HG03439 (cell line): ENCODE results near the gene CSTF2T.
"Not testable (repeated sequence)": the region's sequence is repeated elsewhere in the genome, so short reads cannot be mapped to it uniquely, and the experiment has no call there.

Experiments
- ATAC-seq: cut with Tn5 transposase; IDR thresholded peaks from one replicate; pipeline ENCODE4 v1.9.1; 2021; ENCODE audit warnings: mild to moderate bottlenecking, moderate library complexity; ENCODE audit not compliant: unreplicated experiment

CSTF2T gene

DNA sequence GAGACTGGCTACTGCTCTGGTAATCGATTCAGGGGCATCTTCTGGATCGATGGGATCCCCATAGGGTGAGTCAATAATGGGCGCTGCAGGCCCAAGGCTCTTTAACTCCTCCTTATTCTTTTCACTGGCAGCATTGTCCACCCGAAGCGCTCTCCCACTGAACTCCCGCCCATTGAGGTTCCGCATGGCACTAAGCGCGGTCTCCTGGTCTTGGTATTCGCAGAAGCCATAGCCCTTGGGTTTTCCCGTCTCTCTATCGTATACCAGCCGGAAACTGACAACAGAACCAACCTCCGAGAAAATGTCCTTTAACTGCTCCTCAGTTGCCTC is 285 bp downstream of the CSTF2T start:
- ATAC-seq: peak; percentile 30

DNA sequence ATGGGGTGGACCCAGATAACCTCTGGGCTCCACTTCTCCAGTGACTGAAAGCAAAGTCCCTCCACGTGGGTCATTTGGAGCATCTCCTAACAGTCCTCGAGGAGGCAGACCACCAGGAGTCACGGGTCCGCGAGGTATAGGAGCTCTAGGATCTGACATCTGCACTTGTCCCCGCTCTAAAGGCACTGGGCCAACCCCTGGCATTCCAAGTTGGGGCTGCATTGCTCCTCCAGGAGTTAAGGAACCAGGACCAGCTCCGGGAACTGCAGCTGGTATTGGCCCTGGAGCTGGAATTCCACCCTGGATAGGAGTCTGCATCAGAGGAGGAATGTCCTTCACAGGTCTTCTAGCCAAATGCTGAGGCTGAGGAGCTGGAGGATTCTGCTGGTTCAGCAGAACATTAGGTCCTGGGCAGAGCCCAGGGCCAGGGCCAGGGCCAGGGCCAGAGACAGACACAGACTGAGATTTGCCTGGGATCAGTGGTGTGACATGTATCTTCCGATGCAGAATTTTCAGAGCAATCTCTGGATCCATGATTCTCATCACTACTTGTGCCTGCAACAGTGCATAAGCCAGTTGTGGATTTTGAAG is 827 bp downstream of the CSTF2T start:
- no peak for ATAC-seq

DNA sequence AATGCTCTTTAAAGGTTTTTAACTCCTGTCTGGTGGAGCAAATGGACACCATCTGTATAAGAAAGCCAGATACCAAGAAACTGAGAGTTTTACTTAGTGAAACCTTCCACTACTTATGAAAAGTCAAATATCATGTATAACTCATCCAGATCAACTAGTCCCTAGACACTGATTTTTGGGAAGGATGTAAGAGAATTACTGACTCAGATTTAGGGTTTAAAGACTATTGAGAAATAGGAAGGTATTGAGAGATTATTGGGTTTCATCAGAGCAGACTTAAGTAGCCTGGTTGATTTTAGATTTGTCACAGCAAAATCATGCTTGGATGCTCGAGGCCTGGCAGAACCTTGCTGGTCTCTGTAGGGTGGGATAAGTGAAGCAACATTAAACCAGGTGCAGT is 3.1 kb downstream of the CSTF2T start:
- ATAC-seq: no peak

DNA sequence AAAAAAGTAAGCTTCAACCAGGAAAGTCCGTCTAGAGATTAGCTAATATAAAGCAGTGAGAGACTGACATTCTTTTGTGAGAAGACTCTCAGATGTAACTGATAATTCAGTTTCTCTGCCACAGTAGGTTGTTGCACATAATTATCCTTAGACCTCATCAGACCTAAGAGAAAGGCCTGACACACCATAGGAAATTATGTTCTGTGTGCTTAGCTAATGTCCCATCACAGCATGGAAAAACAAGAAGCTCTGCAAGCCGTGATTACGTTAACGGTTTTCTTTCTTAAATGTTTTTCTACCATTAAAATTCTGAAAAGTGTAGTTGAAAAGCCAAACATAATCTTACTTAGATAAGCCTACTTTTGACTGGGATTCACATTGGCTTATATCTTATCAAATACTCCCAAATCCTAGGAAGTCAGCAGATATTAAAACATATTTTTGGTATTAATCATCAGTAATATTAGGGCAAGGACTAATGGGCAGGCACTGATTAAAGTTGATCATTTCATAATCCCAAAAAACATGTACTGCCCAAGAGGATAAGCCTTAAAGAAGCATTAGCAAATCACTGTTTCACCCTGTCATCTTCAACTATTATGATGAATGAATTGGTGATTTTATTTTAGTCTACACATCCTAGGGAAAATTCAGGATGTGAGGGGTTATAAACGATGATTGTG is 5.2 kb downstream of the CSTF2T start:
- no peak for ATAC-seq

DNA sequence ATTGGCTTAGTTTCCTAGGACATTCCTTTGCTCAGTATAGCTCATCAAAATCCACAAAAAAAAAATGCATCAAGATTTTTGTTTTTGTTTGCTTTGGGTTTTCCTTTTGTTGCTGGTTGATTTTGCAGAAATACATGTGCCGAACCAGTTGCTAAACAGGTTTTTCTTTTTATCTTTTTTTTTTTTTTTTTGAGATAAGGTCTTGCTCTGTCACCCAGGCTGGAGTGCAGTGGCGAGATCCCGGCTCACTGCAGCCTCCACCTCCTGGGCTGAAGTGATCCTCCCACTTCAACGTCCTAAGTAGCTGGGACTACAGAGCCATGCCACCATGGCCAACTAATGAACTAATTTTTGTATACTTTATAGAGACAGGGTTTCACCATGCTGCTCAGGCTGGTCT is 8.3 kb downstream of the CSTF2T start:
- no peak for ATAC-seq

DNA sequence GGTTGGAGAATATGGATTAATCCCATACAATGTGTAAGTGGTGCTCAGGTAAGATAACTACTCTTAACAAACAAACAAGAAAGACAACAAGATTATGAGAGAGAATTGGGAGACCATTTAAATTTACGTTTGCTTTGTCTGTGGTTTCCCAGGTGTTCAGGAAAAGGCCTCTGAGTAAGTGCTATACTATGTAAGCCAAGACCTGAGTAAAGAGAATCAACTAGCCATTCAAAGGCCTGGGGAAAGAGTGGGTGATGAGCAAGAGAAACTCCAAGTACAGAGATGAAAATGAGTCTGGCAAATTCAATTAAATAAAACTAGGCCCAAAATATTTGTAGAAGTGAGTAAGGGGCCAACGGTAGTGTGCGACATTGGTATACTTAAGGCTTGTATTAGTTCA is 9.9 kb downstream of the CSTF2T start:
- no peak for ATAC-seq

DNA sequence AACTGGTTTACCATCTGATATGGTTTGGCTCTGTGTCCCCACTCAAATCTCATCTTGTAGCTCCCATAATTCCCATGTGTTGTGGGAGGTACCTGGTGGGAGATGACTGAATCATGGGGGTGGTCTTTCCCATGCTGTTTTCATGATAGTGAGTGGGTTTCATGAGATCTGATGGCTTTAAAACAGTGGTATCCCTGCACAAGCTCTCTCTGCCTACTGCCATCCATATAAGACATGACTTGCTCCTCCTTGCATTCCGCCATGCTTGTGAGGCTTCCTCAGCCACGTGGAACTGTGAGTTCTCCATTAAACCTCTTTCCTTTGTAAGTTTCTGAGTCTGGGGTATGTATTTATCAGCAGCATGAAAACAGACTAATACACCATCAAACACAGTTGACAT is 10.6 kb downstream of the CSTF2T start:
- not testable (repeated sequence) for ATAC-seq

DNA sequence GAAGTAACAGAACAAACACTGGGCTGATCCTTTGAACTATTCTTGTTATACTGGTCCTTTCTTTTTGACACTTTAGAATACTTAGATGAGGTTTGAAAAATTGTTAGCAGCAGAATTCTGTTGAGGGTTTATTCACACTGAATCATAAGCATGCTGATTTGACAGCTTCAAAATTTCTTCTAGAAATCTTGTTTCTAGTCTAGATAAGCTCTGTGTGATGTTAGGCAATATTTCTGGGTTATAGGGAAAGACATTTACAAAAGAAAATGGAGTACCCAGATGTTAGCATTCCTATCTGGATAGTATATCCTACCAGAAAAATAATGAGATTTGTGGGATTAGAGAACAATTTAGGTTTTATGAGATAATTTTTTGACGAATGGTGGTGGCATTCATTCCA is 12.1 kb downstream of the CSTF2T start:
- no peak for ATAC-seq

DNA sequence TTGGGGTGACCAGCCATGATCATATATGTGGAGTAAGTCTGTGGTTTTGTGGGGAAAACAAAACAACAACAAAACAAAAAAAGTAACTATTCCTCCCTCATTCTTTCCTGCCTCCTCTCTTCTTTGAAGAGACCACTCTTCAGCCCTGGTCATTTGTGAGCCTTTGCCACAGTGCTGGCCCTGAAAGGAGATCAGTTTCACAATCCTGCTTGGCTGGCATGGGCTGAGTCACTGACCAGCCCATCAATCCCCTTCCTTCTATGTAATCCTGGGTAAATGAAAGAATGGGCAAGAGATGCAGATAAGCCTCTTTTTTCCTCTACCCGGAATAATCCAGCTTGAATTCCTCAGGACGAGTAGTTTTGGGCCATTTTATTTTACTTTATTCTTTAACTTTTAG is 13.6 kb downstream of the CSTF2T start:
- ATAC-seq: no peak

DNA sequence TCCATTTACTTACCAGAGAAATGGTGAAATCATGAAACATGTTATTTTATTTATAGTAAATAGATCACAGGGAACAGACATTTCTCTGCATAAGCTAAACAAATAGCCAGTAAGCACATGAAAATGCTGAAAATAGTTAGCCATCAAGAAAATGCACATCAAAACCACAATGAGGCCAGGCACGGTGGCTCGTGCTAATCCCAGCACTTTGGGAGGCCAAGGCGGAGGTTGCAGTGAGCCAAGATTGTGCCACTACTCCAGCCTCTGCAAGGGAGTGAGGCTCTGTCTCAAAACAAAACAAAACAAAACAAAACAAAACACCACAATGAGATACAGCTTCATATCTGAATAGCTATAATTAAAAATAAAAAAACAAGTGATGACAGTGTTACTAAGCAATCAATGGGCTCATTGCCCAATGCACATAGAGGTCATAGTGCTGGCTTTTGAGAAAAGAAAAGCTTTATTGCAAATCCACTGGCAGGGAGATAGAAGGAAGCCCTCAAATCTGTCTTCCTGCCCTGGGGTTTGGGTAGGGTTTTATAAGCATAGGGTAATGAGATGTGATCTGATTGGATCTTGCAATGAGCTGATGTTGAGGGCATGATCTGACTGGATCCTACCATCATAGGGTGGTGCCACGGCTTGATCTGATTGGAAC is 16.2 kb downstream of the CSTF2T start:
- no peak for ATAC-seq

DNA sequence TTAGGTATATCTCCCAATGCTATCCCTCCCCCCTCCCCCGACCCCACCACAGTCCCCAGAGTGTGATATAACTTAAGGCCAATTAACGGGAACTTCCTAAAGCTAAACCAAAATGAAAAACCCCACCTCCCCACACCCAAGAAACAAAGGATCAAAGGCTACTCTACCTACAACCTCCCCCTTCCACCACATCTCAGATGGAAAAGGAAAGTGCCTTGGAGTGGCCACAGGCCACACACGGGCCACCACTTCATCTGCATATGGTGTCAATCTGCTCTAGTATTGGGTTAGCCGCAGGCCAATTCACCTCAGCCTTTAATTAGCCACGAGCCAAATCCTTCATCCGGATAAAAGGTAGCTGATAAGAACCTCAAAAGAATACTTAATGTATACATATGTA is 19.6 kb downstream of the CSTF2T start:
- no peak for ATAC-seq

DNA sequence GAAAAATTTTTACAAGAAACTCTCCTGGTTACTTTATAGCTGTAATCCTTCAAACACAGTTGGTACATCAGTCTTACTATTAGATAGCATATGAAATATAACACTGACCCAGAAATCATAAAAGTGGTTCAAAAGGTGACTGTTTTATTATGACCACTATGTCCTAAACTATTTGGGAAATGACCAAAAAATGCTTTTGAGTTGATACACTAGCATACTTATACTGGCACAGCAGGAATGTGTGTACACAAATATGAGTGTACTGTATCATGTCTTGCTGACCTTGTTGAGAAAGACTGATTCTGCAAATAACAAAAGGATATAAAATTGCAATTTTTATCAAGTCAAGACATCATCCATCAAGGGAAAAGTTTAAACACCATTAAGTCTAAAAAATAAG is 24.3 kb downstream of the CSTF2T start:
- ATAC-seq: no peak

DNA sequence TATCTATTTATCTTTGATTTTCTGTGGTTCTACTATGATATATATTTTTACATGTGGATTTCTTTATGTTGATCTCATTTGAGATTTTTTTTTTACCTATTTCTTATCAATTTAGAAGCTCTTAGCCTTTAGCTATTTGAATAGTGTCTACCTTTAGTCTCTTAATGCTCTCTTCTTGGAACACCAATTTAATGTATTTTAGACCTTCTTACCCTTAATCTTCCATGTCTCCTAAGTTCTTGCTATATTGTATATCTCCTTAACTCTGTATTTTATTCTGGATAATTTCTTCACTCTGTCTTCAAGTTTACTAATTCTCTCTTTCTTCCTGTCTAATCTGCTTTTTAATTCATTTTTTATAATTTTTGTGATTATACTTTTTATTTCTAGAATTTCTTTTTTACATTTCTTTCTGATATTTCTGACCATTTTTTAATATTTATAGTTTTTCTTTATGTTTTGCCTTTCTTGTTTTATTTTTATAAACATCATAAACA is 27.3 kb downstream of the CSTF2T start:
- no peak for ATAC-seq

DNA sequence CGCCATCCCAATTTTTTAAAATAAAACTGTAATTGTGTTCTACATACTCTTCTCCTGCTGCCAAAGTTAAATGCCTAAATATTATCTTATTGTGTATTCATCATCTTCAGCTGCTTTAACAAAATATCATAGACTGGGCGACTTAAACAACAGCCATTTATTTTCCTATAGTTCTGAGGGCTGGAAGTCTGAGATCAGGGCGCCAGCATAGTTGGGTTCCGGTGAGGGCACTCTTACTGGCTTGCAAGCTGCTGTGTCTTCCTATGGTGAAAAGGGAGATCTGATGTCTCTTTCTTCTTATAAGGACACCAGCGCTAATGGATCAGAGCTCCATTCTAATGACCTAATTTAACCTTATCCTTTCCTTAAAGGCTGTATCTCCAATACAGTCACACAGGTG is 30.4 kb downstream of the CSTF2T start:
- ATAC-seq: no peak

DNA sequence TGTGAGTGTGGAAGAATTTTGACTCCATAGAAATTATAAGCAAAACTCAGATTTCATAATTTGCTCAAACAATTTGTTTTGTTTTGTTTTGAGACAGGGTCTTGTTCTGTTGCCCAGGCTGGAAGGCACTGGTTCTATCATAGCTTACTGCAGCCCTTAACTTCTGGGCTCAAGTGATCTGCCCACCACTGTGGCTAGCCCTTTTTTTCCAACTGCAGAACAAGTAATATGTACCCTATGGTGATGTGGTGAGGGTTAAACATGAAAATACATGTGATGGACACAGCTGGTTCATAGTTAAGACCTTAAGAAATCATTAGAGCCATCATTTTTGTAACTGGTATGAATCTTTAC is 31.1 kb downstream of the CSTF2T start:
- ATAC-seq: no peak

DNA sequence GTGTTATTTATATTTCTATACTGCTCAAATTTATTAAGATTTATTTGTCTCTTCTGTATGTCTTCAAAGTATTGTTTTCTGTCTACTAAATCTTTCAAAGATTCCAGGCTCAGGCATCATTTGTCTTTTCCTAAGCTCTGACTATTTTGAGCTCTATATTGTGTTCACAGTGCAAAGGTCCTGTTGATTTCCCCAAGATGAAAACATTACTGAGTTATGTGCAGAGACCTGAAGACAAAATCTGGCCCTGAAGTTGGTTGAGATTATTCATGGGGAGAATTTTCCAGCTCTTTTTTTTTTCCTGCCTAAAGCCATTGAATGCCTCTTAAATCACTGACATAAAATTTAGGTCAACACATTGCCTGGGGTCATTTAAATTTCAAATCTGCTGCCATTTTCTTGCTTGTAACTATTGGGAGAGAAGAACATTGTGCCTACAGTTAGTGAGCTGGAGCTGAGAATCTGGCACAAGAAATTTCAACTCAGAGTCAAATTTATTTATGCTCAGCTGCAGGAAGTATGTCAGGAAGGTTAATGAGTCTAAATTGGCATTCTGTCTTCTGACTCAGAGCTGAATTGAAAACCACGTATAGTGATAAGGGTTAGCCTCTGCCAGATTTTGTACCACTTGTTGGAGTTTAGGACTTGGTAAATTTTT is 31.6 kb downstream of the CSTF2T start:
- ATAC-seq: no peak

DNA sequence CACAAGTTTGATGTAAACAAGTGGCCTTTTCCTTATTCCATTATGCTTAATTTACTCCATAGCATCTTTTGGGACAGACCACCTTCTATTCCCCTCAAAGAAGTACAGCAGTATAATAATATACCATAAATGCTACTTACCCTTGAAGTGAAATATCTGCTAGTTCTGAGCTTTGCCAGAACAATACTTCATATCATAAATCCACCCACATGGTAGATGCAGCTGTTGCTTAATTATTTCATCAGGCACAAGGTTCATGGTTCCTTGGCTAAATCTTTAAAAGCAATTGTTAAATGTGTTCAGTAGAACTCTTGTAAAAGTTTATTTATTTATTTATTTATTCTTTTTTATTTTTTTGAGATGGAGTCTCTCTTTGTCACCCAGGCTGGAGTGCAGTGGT is 32.9 kb downstream of the CSTF2T start:
- no peak for ATAC-seq

DNA sequence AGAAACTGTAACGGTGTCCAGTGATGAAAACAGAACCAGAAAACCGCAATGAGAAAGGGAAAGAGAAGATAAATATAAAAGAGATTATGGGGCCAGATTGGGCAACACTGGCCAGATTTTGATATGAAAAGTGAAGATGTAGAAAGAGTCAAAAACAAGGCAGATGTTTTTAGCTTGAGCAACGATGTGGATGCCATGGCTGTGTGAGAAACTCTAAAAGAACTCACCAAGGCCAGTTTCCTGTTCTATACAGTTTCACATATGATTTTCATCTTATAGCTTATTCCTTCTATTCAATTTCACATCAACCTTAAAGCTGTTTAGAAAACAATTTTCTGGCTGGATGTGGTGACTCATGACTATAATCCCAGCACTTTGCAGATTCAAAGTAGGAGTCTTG is 36.3 kb downstream of the CSTF2T start:
- ATAC-seq: no peak

DNA sequence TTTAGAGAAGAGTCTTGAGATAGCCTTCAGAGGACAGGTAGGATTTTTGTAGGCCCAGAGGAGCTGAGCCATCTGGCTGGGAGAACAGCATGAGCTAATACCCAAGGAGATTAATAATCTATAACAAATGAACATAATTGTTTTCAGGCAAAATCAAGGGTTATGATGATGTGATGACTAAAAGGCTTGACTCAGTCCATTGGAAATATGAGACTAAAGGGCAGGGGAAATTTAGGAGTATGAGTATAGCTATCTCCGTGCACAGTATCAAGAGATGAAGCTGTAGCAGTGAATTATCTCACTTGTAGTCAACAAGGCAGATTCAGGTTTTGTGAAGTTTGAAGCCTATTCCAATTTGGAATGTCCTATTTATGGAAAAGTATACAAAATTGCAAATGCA is 40.1 kb downstream of the CSTF2T start:
- ATAC-seq: no peak

DNA sequence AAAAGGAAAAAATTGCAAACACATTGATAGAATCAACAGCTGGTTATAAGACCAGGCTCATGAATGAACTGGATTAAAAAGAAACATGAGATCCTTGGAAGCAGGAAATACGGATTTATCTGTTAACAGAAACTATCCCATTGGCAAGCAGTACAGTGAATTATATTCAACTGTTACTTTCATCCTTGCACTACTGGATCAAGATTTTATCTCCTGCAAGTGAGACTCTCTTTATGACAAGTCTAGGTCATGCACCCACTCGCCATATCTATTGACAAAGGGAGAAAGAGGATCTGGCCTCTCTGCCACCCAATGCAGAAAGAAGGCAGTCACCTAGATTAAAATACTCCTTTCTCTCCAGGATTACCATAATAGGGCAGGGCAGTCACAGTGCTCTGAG is 41.4 kb downstream of the CSTF2T start:
- ATAC-seq: no peak

DNA sequence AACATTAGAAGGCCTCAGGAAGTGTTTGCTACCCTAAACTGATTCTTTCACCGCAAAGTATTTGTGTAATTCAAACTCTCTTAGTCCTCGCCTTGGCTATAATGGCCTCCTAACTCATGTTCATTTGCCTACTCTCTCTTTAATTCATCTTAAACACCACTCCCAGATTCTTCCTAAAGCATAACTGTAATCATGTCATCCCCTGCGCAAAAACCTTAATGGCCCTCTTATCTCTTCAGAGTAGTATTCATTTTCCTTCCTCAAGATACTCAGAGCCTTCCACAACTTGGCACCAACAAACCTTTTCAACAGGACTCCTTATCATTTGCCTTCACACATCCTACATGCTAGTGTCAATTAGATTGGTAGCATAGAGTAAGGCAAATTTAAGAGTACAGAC is 42.9 kb downstream of the CSTF2T start:
- no peak for ATAC-seq

DNA sequence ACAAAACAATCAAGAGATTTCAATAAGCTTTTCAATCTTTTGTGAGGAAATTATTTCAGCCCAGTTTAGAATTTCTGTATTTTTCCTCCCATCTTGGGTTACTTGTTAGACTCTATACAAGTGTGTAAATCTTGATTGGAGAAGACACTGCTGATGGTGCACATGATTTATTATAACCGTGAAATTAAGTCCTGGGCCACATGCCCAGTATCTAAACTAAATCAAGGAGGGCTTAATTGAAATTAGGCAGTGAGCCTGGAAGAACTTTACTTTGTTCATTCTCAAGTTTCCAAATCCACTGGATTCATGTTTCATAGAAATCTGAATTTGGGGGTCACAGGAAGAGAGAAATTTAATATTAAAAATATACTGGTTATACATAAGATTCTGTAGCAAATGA is 44.5 kb downstream of the CSTF2T start:
- no peak for ATAC-seq
